Measurements from ENCODE around the gene GHR.

DNA sequence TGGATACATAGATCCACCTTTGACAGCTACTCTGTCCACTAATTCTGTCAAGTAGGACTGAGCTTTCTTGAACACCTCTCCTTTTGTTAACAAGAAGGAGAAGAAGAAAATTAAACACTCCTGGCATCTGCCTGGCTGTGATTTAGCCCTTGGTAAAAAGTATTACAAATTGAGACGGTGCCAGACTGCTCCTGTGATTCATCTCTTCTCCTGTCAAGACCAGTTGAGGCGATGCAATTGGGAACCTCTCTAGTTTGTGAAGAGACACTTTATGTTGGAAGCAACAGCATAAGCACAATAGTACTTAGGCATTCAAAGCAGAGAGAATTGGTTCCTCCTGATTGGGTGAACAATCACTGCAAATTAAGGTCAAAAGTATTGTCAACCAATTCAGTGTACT, 72.7 kb downstream of the GHR start:
- TF ChIP-seq, protein P1, sequence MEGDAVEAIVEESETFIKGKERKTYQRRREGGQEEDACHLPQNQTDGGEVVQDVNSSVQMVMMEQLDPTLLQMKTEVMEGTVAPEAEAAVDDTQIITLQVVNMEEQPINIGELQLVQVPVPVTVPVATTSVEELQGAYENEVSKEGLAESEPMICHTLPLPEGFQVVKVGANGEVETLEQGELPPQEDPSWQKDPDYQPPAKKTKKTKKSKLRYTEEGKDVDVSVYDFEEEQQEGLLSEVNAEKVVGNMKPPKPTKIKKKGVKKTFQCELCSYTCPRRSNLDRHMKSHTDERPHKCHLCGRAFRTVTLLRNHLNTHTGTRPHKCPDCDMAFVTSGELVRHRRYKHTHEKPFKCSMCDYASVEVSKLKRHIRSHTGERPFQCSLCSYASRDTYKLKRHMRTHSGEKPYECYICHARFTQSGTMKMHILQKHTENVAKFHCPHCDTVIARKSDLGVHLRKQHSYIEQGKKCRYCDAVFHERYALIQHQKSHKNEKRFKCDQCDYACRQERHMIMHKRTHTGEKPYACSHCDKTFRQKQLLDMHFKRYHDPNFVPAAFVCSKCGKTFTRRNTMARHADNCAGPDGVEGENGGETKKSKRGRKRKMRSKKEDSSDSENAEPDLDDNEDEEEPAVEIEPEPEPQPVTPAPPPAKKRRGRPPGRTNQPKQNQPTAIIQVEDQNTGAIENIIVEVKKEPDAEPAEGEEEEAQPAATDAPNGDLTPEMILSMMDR (IDR thresholded peaks at IDR 0.05; ENCODE audit: control extremely low read depth in 1 of 3, insufficient read depth in 1 of 3, low read depth in 1 of 3, low read length in 3 of 3) = no peak
- TF ChIP-seq RBBP5 (IDR thresholded peaks at IDR 0.05; ENCODE audit: borderline replicate concordance, low read depth, low read length) = no peak
- TF ChIP-seq HDAC6 (IDR thresholded peaks at IDR 0.05; ENCODE audit: low read depth, low read length) = no peak
- TF ChIP-seq POLR2A (IDR thresholded peaks at IDR 0.05; ENCODE audit: control extremely low read depth in 1 of 2, low read depth in 2 of 2, low read length in 2 of 2) = no peak
- no peak for TF ChIP-seq SUZ12 (IDR thresholded peaks at IDR 0.05; ENCODE audit: low read length)
- TF ChIP-seq TAF1 (IDR thresholded peaks at IDR 0.05; ENCODE audit: low read depth, low read length) = no peak
- TF ChIP-seq, protein P2, sequence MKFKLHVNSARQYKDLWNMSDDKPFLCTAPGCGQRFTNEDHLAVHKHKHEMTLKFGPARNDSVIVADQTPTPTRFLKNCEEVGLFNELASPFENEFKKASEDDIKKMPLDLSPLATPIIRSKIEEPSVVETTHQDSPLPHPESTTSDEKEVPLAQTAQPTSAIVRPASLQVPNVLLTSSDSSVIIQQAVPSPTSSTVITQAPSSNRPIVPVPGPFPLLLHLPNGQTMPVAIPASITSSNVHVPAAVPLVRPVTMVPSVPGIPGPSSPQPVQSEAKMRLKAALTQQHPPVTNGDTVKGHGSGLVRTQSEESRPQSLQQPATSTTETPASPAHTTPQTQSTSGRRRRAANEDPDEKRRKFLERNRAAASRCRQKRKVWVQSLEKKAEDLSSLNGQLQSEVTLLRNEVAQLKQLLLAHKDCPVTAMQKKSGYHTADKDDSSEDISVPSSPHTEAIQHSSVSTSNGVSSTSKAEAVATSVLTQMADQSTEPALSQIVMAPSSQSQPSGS (IDR thresholded peaks at IDR 0.05; ENCODE audit: low read length) = no peak

Measured in H1 (cell line).